ENCODE data around the gene TNFRSF6B.

Gene TNFRSF6B

DNA sequence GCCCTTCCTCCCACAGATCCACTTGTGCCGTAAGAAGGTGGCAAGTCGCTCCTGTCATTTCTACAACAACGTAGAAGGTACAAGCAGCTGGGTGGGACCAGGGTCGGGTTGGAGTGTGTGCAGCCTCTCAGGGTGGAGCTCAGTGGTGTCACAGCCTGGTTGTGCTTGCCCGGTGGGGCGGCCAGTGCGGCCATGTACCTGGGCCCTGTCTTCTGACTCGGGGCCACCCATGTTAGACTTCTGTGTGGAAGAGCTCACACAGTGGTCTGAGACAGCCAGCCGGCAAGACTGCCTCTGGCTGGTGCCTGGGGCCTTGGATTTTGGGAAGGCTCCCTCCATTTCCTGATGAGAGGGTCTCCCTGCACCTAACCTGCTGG is 33.7 kb upstream of the TNFRSF6B start:
- TF ChIP-seq GABPA (IDR thresholded peaks at IDR 0.05; ENCODE audit: low read depth) (no peak), REST (IDR thresholded peaks at IDR 0.05; ENCODE audit: insufficient replicate concordance, low read depth) (no peak), SPI1 (IDR thresholded peaks at IDR 0.05; ENCODE audit: borderline replicate concordance, low read depth) (no peak), POLR2AphosphoS5 (IDR thresholded peaks at IDR 0.05; ENCODE audit: low read depth) (no peak)
- TF ChIP-seq, protein P1, sequence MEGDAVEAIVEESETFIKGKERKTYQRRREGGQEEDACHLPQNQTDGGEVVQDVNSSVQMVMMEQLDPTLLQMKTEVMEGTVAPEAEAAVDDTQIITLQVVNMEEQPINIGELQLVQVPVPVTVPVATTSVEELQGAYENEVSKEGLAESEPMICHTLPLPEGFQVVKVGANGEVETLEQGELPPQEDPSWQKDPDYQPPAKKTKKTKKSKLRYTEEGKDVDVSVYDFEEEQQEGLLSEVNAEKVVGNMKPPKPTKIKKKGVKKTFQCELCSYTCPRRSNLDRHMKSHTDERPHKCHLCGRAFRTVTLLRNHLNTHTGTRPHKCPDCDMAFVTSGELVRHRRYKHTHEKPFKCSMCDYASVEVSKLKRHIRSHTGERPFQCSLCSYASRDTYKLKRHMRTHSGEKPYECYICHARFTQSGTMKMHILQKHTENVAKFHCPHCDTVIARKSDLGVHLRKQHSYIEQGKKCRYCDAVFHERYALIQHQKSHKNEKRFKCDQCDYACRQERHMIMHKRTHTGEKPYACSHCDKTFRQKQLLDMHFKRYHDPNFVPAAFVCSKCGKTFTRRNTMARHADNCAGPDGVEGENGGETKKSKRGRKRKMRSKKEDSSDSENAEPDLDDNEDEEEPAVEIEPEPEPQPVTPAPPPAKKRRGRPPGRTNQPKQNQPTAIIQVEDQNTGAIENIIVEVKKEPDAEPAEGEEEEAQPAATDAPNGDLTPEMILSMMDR (IDR thresholded peaks at IDR 0.05; ENCODE audit: insufficient read depth, low read length) = no peak
- DNase-seq (ENCODE audit: low read depth in 1 of 2, low spot score in 1 of 2) = no peak
- no peak overlapping the region for H3K4me3 ChIP-seq (replicated peaks; ENCODE audit: insufficient read depth, low read length)
- H3K27me3 ChIP-seq (ENCODE audit: insufficient read depth, poor library complexity, severe bottlenecking) = no peaks in the 10 kb centered on the region
- no peak overlapping the region for H3K27ac ChIP-seq (replicated peaks)

- H3K27me3 ChIP-seq (ENCODE audit: insufficient read depth, poor library complexity, severe bottlenecking) = no peaks in the 10 kb centered on the region
- no peak for DNase-seq (ENCODE audit: low read depth in 1 of 2, low spot score in 1 of 2)
- no peak for TF ChIP-seq POLR2AphosphoS5 (IDR thresholded peaks at IDR 0.05; ENCODE audit: low read depth)
- no peak for TF ChIP-seq GABPA (IDR thresholded peaks at IDR 0.05; ENCODE audit: low read depth)
- no peak for TF ChIP-seq REST (IDR thresholded peaks at IDR 0.05; ENCODE audit: insufficient replicate concordance, low read depth)
- no peak for TF ChIP-seq SPI1 (IDR thresholded peaks at IDR 0.05; ENCODE audit: borderline replicate concordance, low read depth)
- TF ChIP-seq, protein P1 (IDR thresholded peaks at IDR 0.05; ENCODE audit: insufficient read depth, low read length) = no peak
- no peak overlapping the region for H3K4me3 ChIP-seq (replicated peaks; ENCODE audit: insufficient read depth, low read length)
- no peak overlapping the region for H3K27ac ChIP-seq (replicated peaks)
These were observed 33.0 kb upstream of the TNFRSF6B start for GRCh38 chr20:63663332-63664066.

GRCh38 chr20:63664143-63664851 is 32.2 kb upstream of the TNFRSF6B start:
- Histone ChIP-seq H3K27ac (replicated peaks) (no peak overlapping the region), H3K27me3 (ENCODE audit: insufficient read depth, poor library complexity, severe bottlenecking) (no peaks in the 10 kb centered on the region), H3K4me3 (replicated peaks; ENCODE audit: insufficient read depth, low read length) (no peak overlapping the region)
- TF ChIP-seq REST (IDR thresholded peaks at IDR 0.05; ENCODE audit: insufficient replicate concordance, low read depth) (no peak), POLR2AphosphoS5 (IDR thresholded peaks at IDR 0.05; ENCODE audit: low read depth) (no peak), SPI1 (IDR thresholded peaks at IDR 0.05; ENCODE audit: borderline replicate concordance, low read depth) (no peak), GABPA (IDR thresholded peaks at IDR 0.05; ENCODE audit: low read depth) (no peak)
- TF ChIP-seq, protein P1 (IDR thresholded peaks at IDR 0.05; ENCODE audit: insufficient read depth, low read length) = no peak
- DNase-seq (ENCODE audit: low read depth in 1 of 2, low spot score in 1 of 2) = no peak
